Stimulated activated CD4-positive, alpha-beta T cell treated with anti-CD3 and anti-CD28 coated beads, Interleukin-15, amount 100 ng/mL, for 48 hours (primary cell): ENCODE data around the gene IQGAP2.
"Not testable (repeated sequence)": the region's sequence is repeated elsewhere in the genome, so short reads cannot be mapped to it uniquely, and the experiment has no call there.

Experiments used
- DNase-seq, 2 donors: peaks; one replicate each; pipeline ENCODE4 v3.0.0-alpha.2; 2020; ENCODE audit warnings: low read depth in 2 of 2

The IQGAP2 gene

GRCh38 chr5:76419597-76420298 lies 16.7 kb downstream of the IQGAP2 start:
- DNase-seq = no peak

DNA sequence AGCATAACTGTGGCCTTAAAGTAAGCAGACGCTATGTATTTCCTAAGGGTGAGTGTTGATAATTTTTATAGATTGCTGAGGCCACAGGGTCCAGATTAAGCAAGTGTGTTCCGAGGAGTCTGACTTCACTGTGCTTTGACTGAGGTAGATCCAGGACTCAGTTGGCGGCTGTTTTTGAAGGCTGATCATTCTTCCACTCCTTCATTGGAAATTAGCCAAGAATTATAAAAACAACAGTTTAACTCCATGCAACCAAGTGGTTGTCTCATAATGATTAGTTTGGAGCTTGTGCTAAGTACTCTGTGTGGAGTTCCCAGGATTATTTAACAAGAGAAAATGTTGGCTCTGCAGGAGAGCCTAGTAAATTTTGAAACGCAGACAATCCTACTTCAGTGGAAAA lies 19.1 kb downstream of the IQGAP2 start:
- DNase-seq = no peak

DNA sequence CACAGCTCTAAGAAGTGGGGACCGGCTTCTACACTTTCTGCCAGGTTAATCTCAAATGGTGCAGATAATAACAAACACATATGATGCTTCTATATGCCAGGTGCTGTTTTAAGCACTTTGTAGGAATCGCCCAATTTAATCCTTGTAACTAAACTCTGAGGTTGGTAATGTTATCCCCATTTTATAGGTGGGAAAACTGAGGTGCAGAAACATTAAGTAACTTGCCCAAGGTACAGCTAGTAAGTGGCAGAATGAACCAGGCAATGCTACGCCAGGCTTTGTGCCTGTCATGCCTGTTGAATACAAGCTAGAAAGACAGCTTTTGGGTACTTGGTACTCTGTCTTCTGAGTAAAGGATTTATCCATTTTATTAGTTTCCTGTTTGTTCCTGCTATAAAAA lies 19.7 kb downstream of the IQGAP2 start:
- no peak for DNase-seq

DNA sequence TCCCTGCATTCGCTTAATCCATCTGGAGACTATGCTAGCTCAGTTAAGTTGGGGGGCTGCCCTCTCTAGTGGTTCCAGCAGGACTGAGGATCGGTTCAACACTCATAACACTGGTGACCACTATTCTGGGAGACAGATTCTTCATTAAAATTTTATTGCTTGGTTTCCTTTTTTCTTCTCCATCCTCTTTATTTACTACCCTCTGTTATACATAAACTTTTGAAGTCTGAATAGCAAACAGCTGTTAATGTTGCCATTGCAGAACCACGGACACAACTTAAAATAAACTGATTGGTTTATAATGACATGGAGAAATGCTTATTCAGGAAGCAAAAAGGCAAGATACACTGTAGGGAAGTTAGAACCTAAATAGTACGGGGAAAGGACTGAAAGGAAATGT lies 22.1 kb downstream of the IQGAP2 start:
- no peak for DNase-seq

DNA sequence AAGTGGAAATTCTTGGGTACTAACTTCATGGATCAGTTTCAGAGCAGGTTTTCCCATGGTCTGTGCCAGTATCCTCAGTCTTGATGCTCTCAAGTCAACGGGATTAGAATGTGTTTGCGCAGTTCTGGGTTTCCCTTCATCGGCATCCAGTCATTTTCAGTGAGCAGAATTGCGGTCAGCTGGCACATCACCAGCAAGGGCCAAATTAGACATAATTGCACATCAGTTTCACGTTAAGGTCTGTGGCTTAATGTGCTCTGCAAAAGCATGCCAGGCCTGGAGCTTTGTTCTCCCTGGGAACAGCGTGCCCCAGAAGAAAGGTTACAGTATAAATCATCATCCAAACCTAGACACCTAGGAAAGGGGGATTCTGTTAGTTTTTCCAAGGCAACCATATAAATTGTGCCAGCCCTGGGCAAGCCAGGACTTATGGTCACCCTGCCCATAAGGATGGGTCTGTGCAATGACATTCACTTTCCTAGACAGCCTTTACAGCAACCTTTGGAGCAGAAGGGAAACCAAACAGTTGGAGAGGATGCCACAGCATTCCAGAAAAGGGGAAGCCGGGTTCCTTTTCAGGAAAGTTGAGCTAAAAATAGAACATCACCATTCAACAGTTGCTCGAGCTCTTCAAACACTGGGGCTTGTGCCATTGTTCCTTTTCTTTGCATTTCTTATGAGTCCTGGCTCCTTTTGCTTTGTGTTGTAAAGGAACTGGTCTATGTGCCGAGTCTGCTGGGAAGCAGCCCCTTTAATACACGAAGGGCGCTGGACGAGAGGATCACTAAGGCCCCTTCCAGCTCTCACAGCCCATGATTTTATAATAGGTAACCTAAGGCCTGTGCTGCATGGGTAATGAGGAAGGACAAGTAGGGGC lies 23.1 kb downstream of the IQGAP2 start:
- no peak for DNase-seq

- DNase-seq = no peak
These were observed 24.4 kb downstream of the IQGAP2 start for GRCh38 chr5:76427206-76428140.

GRCh38 chr5:76428550-76428949 lies 25.5 kb downstream of the IQGAP2 start:
- not testable (repeated sequence) for DNase-seq

DNA sequence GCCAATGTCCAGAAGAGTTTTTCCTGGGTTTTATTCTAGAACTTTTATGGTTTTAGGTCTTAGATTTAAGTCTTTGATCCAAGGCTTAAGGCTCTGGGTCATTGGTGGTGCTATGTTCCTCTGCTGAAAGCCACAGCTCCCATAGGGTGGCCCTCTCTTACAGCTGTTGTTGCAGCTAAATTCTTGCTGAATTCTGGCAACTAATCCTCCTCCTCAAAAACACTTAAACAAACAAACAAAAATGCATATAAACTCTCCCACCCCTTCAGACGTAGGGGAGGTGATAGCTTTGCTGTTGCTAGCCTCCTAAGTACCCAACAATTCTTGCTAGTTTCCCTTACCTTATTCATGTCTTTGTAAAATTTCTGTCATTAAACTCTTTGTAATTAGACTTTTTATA lies 30.2 kb downstream of the IQGAP2 start:
- DNase-seq = no peak

DNA sequence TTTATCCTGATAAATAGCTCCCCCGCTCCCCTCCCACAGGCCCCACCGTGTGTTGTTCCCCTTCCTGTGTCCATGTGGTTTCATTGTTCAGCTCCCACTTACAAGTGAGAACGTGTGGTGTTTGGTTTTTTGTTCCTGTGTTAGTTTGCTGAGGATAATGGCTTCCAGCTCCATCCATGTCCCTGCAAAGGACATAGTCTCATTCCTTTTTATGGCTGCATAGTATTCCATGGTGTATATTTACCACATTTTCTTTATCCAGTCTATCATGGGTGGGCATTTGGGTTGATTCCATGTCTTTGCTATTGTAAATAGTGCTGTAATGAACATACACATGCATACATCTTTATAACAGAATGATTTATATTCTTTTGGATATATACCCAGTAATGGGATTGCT lies 34.4 kb downstream of the IQGAP2 start:
- DNase-seq = not testable (repeated sequence)

- DNase-seq = no peak
These were observed 34.9 kb downstream of the IQGAP2 start for GRCh38 chr5:76438025-76438424.

- DNase-seq = no peak
These were observed 36.1 kb downstream of the IQGAP2 start for GRCh38 chr5:76439201-76439600.

DNA sequence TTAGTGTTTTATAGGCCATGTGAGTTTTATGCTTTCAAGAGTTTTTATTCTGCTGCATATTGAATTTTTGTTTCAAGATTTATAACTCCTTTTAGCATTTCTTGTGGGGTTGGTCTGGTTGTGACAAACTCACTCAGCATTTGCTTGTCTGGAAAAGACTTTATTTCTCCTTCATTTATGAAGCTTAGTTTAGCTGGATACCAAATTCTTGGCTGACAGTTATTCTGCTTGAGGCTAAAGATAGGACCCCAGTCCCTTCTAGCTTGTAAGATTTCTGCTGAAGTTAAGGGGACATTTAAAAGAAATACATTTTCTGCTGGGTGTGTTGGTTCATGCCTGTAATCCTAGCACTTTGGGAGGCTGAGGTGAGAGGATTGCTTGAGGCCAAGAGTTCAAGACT lies 36.8 kb downstream of the IQGAP2 start:
- no peak for DNase-seq

- DNase-seq = no peak
These were observed 38.0 kb downstream of the IQGAP2 start for GRCh38 chr5:76441101-76441500.

- DNase-seq = no peak
These were observed 39.0 kb downstream of the IQGAP2 start for GRCh38 chr5:76441890-76442673.

DNA sequence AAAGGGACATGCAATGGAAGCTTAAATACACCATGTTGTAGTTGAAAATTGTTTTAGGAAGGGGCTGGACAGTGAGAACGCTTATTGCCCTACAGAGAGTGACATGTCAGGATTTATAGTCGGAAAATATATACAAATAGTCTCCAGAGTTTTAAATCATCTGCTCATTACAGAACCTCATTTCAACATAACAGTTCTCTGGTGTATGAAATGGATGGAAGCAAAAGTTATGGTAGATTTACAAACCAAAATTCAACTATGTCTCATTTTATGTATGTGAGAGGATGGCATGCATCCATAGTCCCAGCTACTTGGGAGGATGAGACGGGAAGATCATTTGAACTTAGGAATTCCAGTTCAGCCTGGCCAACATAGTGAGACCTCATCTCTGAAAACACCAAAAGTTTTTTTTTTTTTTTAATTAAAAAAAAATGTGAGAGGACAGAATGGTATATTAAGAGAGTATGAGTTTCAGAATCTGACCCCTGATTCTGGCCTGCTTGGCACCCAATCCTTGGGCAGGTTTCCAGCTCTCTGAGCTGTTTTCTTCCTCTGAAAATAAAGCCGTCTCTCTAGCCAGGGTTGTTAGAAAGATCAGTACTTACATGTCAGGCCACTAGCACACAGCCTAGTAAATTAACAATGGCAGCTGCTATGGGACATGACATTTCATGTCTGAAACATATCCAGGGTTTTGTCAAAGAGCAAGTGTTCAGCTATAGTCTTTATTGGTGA lies 40.1 kb downstream of the IQGAP2 start:
- DNase-seq = no peak

- DNase-seq = no peak
These were observed 42.0 kb downstream of the IQGAP2 start for GRCh38 chr5:76445063-76445462.

GRCh38 chr5:76445830-76446229 lies 42.7 kb downstream of the IQGAP2 start:
- DNase-seq = no peak

DNA sequence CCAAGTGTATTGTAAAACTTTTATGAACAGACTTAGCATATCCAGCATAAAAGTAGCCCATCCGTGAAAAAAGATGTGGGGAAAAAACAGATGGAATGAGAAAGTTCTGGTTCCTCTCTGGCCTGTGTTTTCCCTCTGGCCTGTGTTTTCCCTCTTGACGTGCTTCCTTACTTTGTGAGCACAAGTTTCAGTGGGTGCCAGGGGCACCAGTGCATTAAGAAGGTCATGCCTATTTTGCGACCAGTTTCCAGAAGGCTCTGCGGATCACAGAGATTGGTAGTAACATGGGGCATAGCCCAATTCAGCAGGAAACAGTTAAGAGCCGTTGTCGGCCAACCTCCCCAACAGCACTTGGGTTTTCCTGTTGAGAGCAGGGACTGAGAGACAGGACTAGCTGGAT lies 43.7 kb downstream of the IQGAP2 start:
- DNase-seq = no peak

- DNase-seq = no peak
These were observed 46.5 kb downstream of the IQGAP2 start for GRCh38 chr5:76449606-76450005.

DNA sequence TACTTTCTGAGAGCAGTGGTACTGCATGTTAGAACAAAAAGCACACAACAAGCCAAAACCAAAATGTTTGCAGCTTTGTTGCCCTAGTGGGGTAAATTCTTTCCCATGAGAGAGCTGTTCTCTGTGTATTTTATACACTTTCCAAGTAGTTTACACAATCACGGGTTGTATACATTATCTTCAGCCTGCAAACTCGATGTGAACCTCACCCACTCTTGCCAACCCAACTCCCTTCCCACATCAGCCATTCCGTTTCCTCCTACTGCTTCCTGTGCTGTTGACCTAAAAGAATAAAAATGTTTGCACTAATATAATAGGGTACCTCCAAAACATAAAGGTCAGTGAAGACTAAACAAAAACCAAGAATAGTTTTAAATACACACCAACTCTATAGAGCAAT lies 47.0 kb downstream of the IQGAP2 start:
- no peak for DNase-seq
